ENCODE results near the gene PTCSC3.

The PTCSC3 gene

DNA sequence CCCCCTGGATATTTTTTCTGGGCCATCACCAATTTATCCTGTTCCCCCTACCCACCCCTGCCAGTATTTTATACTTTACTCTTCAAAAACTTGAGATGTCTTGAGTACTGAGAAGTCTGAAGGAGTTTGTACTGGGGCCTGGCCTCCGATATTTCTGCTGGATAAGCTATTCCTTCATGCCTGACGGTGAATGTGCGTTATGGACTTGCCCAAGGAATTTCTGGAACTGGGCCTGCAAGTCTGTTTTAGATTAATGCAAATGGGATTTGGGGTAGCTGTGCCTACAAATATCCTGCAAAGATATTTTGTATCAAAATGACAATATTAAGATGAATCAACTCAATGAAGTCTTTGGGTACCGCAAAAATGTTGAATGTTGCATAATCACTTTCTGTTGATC lies at the start of gene PTCSC3:
TSS of gene PTCSC3 (minus strand) at position 199 of the 400 bp plus-strand sequence.
- no peak for DNase-seq (ENCODE audit: low spot score)

DNA sequence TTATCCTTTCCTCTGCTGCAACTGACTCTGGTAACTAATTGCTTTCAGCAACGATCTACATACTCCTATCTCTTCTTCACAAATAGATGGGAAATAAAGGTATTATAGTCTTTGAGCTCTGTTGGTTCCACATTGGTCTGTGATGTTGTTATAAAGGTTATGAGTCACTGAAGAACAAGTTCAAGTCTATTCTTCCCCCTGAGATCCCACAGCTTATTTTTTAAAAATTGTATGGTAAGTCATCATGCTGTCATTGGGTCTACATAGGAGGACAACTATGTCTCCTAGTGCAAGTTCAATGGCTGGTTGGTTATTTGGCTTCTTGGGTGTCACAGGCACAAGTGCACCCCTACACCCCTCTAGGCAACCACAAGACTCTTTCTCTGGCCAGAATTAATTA lies 49.6 kb upstream of the PTCSC3 start:
- no peak for DNase-seq (ENCODE audit: low spot score)

DNA sequence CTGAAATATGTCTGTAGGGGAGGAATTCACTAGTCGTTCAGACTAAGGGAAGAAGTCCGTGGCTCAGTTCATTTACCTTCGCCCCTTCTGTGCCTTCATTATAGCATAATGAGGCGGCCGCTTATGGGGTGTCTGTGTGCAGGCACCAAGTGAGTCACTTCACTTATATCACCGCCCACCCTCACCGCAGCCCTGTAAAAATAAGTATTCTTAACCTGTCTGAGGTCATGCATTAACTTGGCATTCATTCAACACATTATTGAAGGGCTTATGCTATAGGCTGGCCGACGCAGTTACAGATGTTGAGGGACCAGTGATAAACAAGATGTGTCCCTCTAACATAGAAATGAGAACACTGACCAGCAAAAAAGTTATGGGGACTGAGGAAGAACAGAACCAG lies 47.7 kb upstream of the PTCSC3 start:
- no peak for DNase-seq (ENCODE audit: low spot score)

DNA sequence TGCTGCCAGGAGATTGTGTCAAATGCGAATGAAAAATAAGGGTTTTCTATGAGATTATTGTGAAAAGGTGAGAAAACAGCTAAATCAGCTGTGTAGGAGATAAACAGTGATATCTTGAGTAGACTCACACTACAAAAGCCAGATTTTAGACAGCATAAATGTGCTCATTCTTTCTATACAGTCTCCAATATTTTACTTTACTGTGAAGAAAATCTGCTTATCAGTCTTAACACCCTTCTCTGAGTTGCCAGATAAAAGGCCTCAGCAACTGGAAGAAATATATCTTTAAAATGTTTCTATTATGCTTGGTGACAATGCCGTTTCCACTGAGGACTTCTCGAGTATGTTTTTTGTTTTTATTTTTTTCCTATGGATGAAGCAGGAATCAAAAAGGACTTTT lies 47.0 kb upstream of the PTCSC3 start:
- no peak for DNase-seq (ENCODE audit: low spot score)

DNA sequence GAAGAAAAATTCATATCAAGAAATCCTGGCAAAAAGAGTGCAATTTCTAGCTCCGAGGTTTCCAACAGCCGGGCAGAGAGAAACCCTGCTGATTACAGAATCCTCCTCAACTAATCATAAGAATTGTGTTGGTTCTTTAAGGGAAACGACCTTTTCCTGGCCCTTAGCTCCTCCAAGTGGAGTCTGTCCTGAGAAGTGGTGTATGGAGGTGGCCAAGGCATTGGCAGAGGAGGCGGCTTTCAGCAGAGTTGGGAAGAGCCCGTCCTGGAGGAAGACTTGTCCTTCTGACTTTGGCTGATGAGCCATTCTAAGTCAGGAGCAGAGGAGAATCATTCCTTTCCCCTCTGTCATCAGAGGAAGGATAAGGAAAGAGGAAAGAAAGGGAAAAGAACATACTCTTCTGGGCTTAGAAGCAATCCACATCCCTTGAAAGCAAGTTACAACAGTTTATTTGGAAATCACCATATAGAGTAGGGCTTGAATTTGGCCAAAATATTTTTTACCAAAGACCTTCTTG lies 46.5 kb upstream of the PTCSC3 start:
- no peak for DNase-seq (ENCODE audit: low spot score)

DNA sequence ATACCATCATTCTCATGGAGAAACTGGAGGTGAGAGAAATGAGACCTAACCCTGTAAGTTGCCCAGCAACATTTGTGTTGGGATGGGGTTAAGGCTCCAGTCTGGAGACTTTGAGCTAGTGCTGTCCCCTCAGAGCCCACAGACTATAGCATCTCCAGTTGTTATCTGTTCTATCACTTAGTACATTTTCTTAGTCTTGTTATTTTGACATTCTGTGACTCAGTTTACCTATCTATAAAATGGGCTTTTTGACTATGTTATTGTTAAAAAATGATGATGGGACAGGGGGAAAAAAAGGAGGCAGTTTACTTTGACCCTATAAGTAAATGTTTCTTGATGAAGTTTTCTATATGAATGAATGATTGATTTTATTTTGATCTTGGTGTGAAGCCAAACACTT lies 45.8 kb upstream of the PTCSC3 start:
- DNase-seq (ENCODE audit: low spot score): no peak

DNA sequence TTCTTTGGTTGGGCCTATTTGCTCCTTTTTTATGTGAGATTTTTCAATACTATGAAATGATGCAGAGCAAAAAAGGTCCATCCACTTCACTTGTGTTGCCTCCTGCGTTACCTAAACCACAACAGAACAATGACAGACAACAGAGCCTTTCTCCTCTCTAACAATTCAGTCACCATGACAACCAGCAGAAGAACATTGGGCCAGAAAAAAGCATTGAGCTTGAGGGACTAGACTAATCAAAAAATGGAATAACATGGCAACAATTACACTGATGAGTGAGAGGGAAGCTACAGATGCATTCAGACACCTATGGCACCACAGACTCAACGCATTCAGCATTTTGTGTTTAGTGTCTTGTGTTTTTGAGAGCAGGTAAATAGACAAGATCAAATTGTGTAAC lies 44.6 kb upstream of the PTCSC3 start:
- DNase-seq (ENCODE audit: low spot score): no peak

DNA sequence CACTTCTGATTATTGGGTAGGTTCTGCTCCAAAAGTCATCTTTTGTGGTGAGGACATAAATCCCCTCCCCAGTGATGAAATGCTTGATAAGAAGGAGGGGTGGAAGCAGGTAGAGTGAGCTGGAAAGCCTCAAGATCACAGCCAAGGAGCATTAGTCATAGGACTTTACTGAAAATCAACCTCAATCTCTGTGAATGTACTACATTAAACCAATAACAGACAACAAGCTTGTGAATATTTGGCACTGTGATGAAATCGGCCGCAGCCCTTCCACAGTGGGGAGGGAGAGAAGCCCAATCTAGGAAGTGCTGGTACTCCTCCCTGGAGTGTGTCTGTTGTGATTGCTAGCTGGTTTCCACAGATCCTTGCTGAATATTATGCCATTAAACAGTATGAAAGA lies 41.2 kb upstream of the PTCSC3 start:
- no peak for DNase-seq (ENCODE audit: low spot score)

GRCh38 chr14:36217027-36217426 lies 40.5 kb upstream of the PTCSC3 start:
- DNase-seq (ENCODE audit: low spot score): no peak

GRCh38 chr14:36215217-36215598 lies 38.7 kb upstream of the PTCSC3 start:
- DNase-seq (ENCODE audit: low spot score): no peak

DNA sequence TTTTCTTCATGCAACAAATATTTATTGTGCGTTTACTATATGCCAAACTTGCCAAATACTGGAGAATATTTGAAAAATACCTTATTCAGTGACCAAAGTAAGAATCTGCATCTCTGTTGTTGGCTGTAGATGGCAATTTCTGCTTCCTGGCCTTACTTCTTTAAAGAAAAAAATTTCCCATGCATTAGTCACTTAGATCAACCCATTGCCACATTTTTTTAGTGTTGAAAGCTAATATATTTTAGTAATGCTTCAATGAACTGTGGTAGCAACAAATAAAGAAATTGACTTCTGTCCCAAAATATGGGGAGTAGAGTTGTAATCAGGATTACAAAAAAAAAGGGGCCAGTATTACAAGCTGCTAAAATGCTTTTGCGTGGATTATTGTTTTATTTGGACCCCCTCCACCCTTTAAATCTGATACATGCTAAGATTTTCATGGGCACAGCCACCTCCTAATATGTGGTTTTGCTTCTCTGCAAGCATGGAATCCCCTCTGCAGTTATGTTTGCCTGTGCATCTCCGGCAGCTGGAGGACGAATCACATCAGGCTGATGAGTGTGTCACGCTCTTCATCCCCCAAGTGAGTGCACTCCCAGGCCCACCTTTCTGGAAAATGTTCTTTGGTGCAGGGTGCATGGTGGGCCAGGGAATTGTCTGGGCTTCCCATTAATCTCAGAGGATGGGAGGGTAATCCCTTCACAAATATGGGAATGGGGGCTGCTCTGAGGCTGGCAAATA lies 38.1 kb upstream of the PTCSC3 start:
- DNase-seq (ENCODE audit: low spot score): no peak

GRCh38 chr14:36212987-36213386 lies 36.5 kb upstream of the PTCSC3 start:
- DNase-seq (ENCODE audit: low spot score): no peak

- no peak for DNase-seq (ENCODE audit: low spot score)
Observed at GRCh38 chr14:36212577-36212976, 36.1 kb upstream of the PTCSC3 start.

GRCh38 chr14:36208690-36209278 lies 32.3 kb upstream of the PTCSC3 start:
- DNase-seq (ENCODE audit: low spot score): no peak

GRCh38 chr14:36207500-36207899 lies 31.0 kb upstream of the PTCSC3 start:
- DNase-seq (ENCODE audit: low spot score): no peak

DNA sequence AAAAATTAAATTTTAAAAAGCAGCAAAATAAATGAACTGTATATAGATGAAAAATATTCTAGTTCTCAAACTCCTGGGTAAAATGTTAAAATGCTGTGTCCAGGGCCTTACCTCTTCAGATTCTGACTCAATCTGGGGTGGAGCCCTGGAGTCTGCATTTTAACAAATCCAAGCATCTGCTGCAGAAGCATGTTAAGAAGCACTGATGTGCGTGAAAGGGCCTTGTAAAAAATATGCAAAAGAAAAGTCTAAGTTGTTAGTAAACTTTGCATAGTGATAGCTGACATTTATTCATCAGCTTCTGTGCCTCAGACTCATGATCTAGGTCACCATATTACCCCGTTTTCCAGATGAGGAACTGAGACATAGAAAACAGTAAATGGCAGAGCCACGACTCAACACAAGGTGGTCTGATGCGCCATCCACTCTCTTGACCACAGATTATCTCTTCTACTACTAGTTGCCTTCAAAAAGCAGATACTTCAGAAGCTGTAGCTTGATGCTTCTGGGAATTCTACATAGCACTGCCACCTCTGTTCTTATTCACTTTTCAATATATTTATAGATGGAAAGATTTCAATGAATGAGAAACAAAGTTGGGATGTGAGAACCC lies 28.0 kb upstream of the PTCSC3 start:
- DNase-seq (ENCODE audit: low spot score): no peak

- DNase-seq (ENCODE audit: low spot score): no peak
Observed at GRCh38 chr14:36198378-36198777, 21.9 kb upstream of the PTCSC3 start.

DNA sequence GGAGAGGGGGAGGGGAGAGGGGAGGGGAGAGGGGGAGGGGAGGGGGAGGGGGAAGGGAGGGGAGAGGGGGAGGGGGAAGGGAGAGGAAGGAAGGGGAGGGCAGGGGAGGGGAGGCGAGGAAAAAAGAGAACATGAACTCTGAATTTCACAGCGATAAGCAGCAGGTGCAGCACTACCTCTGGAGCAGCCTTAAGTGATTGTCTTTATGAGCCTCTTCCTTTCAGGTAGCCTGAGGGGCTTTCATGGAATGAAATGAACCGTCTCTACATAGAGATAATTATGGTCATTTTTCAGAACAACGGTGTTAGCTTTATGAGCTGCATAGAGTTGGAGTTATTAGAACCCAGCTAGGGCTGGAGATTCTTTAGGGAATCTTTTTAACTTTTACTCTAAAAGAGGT lies 18.1 kb upstream of the PTCSC3 start:
- no peak for DNase-seq (ENCODE audit: low spot score)

DNA sequence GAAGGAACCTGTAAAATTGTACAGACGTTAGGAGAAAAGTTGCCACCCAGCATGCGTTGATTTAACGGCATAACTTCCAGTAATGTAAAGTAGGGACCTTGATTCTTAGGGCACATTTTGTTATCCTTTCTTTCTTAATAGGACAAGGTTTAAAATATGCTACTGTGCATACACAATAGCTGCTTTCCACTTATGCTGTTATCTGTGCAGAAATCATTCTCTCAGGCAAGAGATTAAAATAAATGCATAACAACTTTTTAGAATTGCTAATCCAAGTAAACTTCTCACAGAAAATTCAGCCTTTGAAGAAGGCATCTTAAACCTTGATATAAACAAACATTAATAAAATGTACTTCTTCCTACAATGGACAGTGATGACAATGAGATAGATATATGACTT lies 16.0 kb upstream of the PTCSC3 start:
- no peak for DNase-seq (ENCODE audit: low spot score)

- DNase-seq (ENCODE audit: low spot score): no peak
Observed at GRCh38 chr14:36183402-36183801, 6.9 kb upstream of the PTCSC3 start.

- no peak for DNase-seq (ENCODE audit: low spot score)
Observed at GRCh38 chr14:36181417-36181816, 4.9 kb upstream of the PTCSC3 start.

- DNase-seq (ENCODE audit: low spot score): no peak
Observed at GRCh38 chr14:36177489-36177888, 967 bp upstream of the PTCSC3 start.

DNA sequence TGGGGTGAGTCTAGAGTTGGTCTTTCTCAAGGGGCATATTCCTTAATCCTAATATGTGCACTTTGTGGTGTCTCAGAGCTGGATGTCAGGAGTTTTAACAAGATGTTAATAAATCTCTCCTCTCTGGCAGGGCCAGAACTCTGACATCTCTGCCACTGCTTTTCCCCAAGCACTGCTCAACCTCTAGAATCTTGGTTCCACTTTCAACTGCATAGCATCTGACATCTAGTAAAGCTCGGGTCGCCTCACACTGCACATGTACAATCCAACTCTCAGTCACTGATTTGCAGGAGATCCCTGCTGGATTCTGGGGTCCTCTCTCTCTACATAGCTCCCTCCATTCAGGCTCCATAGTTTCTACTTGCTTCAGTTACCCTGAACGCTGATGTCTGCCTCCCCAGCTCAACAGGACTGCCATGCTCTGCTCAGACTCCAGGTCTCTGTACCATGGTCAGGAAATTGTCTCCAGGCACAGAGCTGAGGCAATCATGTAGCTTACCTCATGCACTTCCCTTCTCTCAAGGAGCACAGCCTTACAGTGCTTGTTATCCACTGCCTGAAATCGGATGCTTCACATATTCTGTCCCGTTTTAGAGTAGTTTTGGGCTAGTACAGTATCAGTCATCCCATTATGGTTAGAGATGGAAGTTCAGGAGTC lies 1.6 kb downstream of the PTCSC3 start:
- no peak for DNase-seq (ENCODE audit: low spot score)

Measured in CD4-positive, alpha-beta T cell treated with Interleukin-15 for 4 hours (primary cell).